Right lobe of liver (tissue), 4 donors: ENCODE measurements around the gene GLIS2.

ENCODE experiments used
- POLR2A ChIP-seq: fragments of 450-650 bp; IDR thresholded peaks from one replicate; pipeline ENCODE4 v1.6.1; 2017; ENCODE audit warnings: antibody characterized with exemption, mild to moderate bottlenecking
- TF ChIP-seq, protein P1 (sequence below), 4 donors: fragments of 200-600 bp in 3 of 4; fragments of 450-650 bp in 1 of 4; IDR thresholded peaks; one replicate each; pipeline versions ENCODE4 v1.5.1 to v1.8.0; 2016 to 2022; ENCODE audit warnings: antibody characterized with exemption in 4 of 4, mild to moderate bottlenecking in 2 of 4
- donor health status: DM: no; HTN: no; CAD: no.
- donor health status: DM: no; HTN: no; CAD: no.
- donor health status: DM: no; HTN: yes; CAD: no.

DNA sequence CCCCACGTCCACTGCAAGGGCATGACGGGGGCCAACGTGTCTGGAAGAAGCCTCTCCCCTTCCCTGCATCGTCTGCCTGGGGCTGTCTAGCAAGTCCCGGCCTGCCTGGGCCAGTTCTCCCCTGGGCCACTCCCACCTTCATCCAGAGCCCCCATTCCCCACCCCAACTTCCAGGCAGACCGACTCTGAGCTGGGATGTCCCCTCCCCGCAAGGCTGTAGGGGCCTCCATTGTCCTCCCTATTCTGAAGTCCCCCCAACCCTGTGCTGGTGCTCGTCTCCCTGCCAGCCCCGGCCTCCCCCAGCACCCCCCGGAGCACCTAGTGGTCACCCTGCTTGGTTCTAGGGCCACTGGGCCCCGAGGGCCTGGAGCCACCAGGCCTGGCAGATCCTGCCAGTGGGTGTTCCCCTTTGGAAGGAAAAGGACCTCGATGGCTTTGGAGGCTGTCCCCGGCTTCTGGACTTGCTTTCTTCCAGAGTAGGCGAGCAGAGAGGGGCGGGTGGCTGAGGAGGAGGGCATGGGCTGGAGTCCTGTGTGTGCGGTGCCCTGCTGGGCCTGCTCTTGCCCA is 4.8 kb downstream of the GLIS2 start:
- TF ChIP-seq, protein P1, sequence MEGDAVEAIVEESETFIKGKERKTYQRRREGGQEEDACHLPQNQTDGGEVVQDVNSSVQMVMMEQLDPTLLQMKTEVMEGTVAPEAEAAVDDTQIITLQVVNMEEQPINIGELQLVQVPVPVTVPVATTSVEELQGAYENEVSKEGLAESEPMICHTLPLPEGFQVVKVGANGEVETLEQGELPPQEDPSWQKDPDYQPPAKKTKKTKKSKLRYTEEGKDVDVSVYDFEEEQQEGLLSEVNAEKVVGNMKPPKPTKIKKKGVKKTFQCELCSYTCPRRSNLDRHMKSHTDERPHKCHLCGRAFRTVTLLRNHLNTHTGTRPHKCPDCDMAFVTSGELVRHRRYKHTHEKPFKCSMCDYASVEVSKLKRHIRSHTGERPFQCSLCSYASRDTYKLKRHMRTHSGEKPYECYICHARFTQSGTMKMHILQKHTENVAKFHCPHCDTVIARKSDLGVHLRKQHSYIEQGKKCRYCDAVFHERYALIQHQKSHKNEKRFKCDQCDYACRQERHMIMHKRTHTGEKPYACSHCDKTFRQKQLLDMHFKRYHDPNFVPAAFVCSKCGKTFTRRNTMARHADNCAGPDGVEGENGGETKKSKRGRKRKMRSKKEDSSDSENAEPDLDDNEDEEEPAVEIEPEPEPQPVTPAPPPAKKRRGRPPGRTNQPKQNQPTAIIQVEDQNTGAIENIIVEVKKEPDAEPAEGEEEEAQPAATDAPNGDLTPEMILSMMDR (IDR thresholded peaks at IDR 0.05) = no peak
- TF ChIP-seq POLR2A = no peak
